Measurements from ENCODE around the gene CLEC4D. TPM values are rescaled to one million over a fixed set of nuclear protein-coding genes. Genes with fewer than 3 reads are reported as not detected.

The CLEC4D gene
- total RNA-seq, 1 experiment from 2014 or later = 0.42 TPM

- no peak overlapping the region for H2AK5ac ChIP-seq (ENCODE audit: insufficient read length, low read length)
- no peak overlapping the region for H4K91ac ChIP-seq (ENCODE audit: insufficient read length, low read depth, low read length)
- Mint-ChIP-seq H3K27ac (no peak overlapping the region), H3K4me1 (peaks cover 4 to 11% of the 10 kb centered on the region in 2 experiments), H3K36me3 (ENCODE audit: insufficient read depth in 1 of 3, low read depth in 3 of 3) (peaks cover 0 to 4% (median 1%) of the 10 kb centered on the region in 3 experiments; a peak in 4 of 7 replicates), H3K4me3 (no peak overlapping the region), H3K9me3 (peaks cover 0 to 4% of the 10 kb centered on the region in 2 experiments; a peak in 2 of 5 replicates), H3K27me3 (ENCODE audit: low read depth) (no peaks in the 10 kb centered on the region)
- no peak overlapping the region for H3K27ac ChIP-seq (ENCODE audit: insufficient read length, low read depth, low read length)
- H3K4me1 ChIP-seq (ENCODE audit: insufficient read depth, low read length) = no peaks in the 10 kb centered on the region
- H2BK20ac ChIP-seq (ENCODE audit: low read depth, low read length, poor library complexity, severe bottlenecking) = no peak overlapping the region
- no peaks in the 10 kb centered on the region for H3K23me2 ChIP-seq (ENCODE audit: insufficient read length, low read depth, low read length, poor library complexity, severe bottlenecking)
- H4K20me1 ChIP-seq (ENCODE audit: control insufficient read depth, insufficient read depth, insufficient read length) = no peaks in the 10 kb centered on the region
- no peak overlapping the region for H2BK120ac ChIP-seq (ENCODE audit: low read depth, low read length, poor library complexity, severe bottlenecking)
- no peak overlapping the region for H2AFZ ChIP-seq (ENCODE audit: low read length)
- no peak overlapping the region for H3K18ac ChIP-seq (ENCODE audit: insufficient read length, low read depth, low read length)
- H3T11ph ChIP-seq (ENCODE audit: low read length) = no peak overlapping the region
- H3K9ac ChIP-seq (ENCODE audit: extremely low read depth, insufficient read length, low read length) = no peak overlapping the region
- no peak overlapping the region for H4K8ac ChIP-seq (replicated peaks; ENCODE audit: insufficient read length, low read depth, low read length)
- H3K4me2 ChIP-seq (ENCODE audit: insufficient read depth, insufficient read length, low read length) = no peak overlapping the region
- no peaks in the 10 kb centered on the region for H3K79me1 ChIP-seq (ENCODE audit: insufficient read depth, low read depth, low read length, poor library complexity, severe bottlenecking)
- H3K27me3 ChIP-seq (ENCODE audit: insufficient read depth, low read length) = no peaks in the 10 kb centered on the region
- H4K5ac ChIP-seq (ENCODE audit: insufficient read length, low read depth, low read length) = no peak overlapping the region
- no peaks in the 10 kb centered on the region for H3K79me2 ChIP-seq (ENCODE audit: insufficient read depth, low read length)
- no peak overlapping the region for H2BK15ac ChIP-seq (ENCODE audit: low read depth, low read length)
- no peak overlapping the region for H2BK5ac ChIP-seq (ENCODE audit: insufficient read length, low read length)
- no peak for DNase-seq
- no peak overlapping the region for H3K4ac ChIP-seq (ENCODE audit: low read depth, low read length)
- no peak overlapping the region for H3K14ac ChIP-seq (ENCODE audit: insufficient read depth, low read length)
- WGBS (ENCODE audit: extremely low coverage, insufficient read length, low lambda C conversion rate) = no CpG with 5 or more reads among the region's 2 CpGs
- TF ChIP-seq CTCF (conservative IDR thresholded peaks at IDR 0.05) = no peak
- no peak overlapping the region for H2BK12ac ChIP-seq (ENCODE audit: insufficient read length, low read depth, low read length)
- no peak overlapping the region for H3K23ac ChIP-seq (ENCODE audit: insufficient read length, low read depth, low read length)
- H3K56ac ChIP-seq (ENCODE audit: insufficient read length, low read depth, low read length) = no peak overlapping the region
- no peaks in the 10 kb centered on the region for H3K9me3 ChIP-seq (ENCODE audit: control insufficient read depth, low read depth, low read length)
These were observed 43.3 kb downstream of the CLEC4D start for GRCh38 chr12:8556531-8557097.
